Karpas-422 (cell line): Measurements from ENCODE around the gene GALNT1. TPM values are rescaled to one million over a fixed set of nuclear protein-coding genes. Genes with fewer than 3 reads are reported as not detected.

Source experiments
- DNase-seq: peaks from one replicate; pipeline ENCODE4 v3.0.0-alpha.2; 2015
- H2AFZ ChIP-seq: fragments of 200-600 bp; sonication (generic); 2 replicates; pipeline ENCODE4 v1.6.1; 2014; ENCODE audit warnings: antibody characterized with exemption, low read length, mixed read lengths
- H3K27ac ChIP-seq: fragments of 200-600 bp; sonication (generic); 2 replicates; pipeline ENCODE4 v1.5.1; 2014; ENCODE audit warnings: mild to moderate bottlenecking, low read length, moderate library complexity
- H3K27me3 ChIP-seq: fragments of 200-600 bp; sonication (generic); 2 replicates; pipeline ENCODE4 v1.6.1; 2014; ENCODE audit warnings: low read length, mixed read lengths
- H3K36me3 ChIP-seq: fragments of 200-600 bp; sonication (generic); 2 replicates; pipeline ENCODE4 v1.6.1; 2014; ENCODE audit warnings: low read length, mixed read lengths; ENCODE audit not compliant: insufficient read depth
- H3K4me1 ChIP-seq: fragments of 200-600 bp; sonication (generic); 2 replicates; pipeline ENCODE4 v1.6.1; 2014; ENCODE audit warnings: mild to moderate bottlenecking, low read length, mixed read lengths
- H3K4me2 ChIP-seq: fragments of 200-600 bp; sonication (generic); 2 replicates; pipeline ENCODE4 v1.6.1; 2014; ENCODE audit warnings: low read length, low read depth, mild to moderate bottlenecking; ENCODE audit not compliant: poor library complexity, severe bottlenecking
- H3K4me3 ChIP-seq: fragments of 200-600 bp; sonication (generic); 2 replicates; pipeline ENCODE4 v1.5.1; 2014; ENCODE audit warnings: mild to moderate bottlenecking, antibody characterized with exemption, low read length, mixed read lengths
- H3K79me2 ChIP-seq: fragments of 200-600 bp; sonication (generic); 2 replicates; pipeline ENCODE4 v1.6.1; 2014; ENCODE audit warnings: mild to moderate bottlenecking, low read length, mixed read lengths
- H3K9ac ChIP-seq: fragments of 200-600 bp; sonication (generic); 2 replicates; pipeline ENCODE4 v1.6.0; 2014; ENCODE audit warnings: low read length
- H3K9me2 ChIP-seq: fragments of 200-600 bp; sonication (generic), shearing (Covaris generic); replicated peaks from 2 replicates; pipeline ENCODE4 v1.6.0; 2014; ENCODE audit warnings: mild to moderate bottlenecking, low read length, moderate library complexity; ENCODE audit not compliant: insufficient read depth
- H3K9me3 ChIP-seq: fragments of 300-700, 200-600 bp; sonication (generic); 2 replicates; pipeline ENCODE4 v1.6.1; 2014; ENCODE audit warnings: low read length, mixed read lengths
- H4K20me1 ChIP-seq: fragments of 200-600 bp; sonication (generic); 2 replicates; pipeline ENCODE4 v1.6.1; 2014; ENCODE audit warnings: mild to moderate bottlenecking, antibody characterized with exemption, low read length, low read depth; ENCODE audit not compliant: insufficient read depth
- total RNA-seq: library from RNA; depleted of rRNA; stranded (reverse); fragments of >200 nt; shearing (Covaris generic); gene quantifications from 2 replicates; pipeline ENCODE4 v1.2.3, GENCODE V29; 2014; ENCODE audit warnings: low replicate concordance

The GALNT1 gene
- total RNA-seq, 1 experiment from 2014 or later: 259 TPM

- H2AFZ ChIP-seq: no peak overlapping the region
- no peaks in the 10 kb centered on the region for H3K9me2 ChIP-seq
- H3K79me2 ChIP-seq: peaks cover 100% of the 10 kb centered on the region
- H3K27ac ChIP-seq: no peak overlapping the region
- peaks cover 79% of the 10 kb centered on the region for H3K4me1 ChIP-seq
- peaks cover 62% of the 10 kb centered on the region for H3K36me3 ChIP-seq
- no peaks in the 10 kb centered on the region for H3K9me3 ChIP-seq
- DNase-seq: no peak
- no peaks in the 10 kb centered on the region for H4K20me1 ChIP-seq
- H3K9ac ChIP-seq: no peak overlapping the region
- H3K4me2 ChIP-seq: no peak overlapping the region
- H3K4me3 ChIP-seq: no peak overlapping the region
- H3K27me3 ChIP-seq: no peaks in the 10 kb centered on the region
These were observed 39.2 kb downstream of the GALNT1 start for GRCh38 chr18:35620765-35621164.

DNA sequence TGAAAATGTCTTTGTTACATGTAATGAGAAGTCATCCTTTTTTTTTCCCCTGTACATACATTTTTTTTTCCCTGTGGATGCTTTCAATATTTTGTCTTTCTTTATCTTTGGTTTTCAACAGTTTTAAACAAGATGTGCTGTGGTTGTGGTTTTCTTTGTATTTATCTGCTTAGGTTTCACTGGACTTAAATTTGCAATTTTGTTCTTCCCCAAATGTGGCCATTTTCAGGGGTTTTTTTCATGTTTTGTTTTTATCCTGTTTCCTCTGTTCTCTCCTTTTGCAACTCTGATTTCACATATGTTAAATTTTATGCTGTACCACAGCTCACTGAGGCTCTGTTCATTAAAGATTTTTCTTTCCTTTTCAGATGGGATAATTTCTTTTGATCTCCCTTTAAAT is 41.7 kb downstream of the GALNT1 start:
- DNase-seq: no peak
- Histone ChIP-seq H3K4me2 (peak overlapping the region; percentile 6), H3K9me3 (peaks cover 8% of the 10 kb centered on the region; the same call in 1 of the 2 replicates), H3K9me2 (no peaks in the 10 kb centered on the region), H3K27ac (peak overlapping the region; percentile 24; the same call in 1 of the 2 replicates), H2AFZ (no peak overlapping the region), H4K20me1 (no peaks in the 10 kb centered on the region), H3K79me2 (peaks cover 100% of the 10 kb centered on the region), H3K27me3 (no peaks in the 10 kb centered on the region), H3K9ac (no peak overlapping the region), H3K4me1 (peaks cover 55% of the 10 kb centered on the region), H3K36me3 (peaks cover 82% of the 10 kb centered on the region), H3K4me3 (no peak overlapping the region; the same call in 1 of the 2 replicates)

- Histone ChIP-seq H3K4me1 (peaks cover 46% of the 10 kb centered on the region), H3K9me3 (peaks cover 8% of the 10 kb centered on the region; the same call in 1 of the 2 replicates), H3K27ac (no peak overlapping the region), H3K9ac (no peak overlapping the region), H3K79me2 (peaks cover 92% of the 10 kb centered on the region), H3K9me2 (no peaks in the 10 kb centered on the region), H3K27me3 (no peaks in the 10 kb centered on the region), H3K36me3 (peaks cover 74% of the 10 kb centered on the region), H2AFZ (no peak overlapping the region), H4K20me1 (no peaks in the 10 kb centered on the region), H3K4me2 (no peak overlapping the region), H3K4me3 (no peak overlapping the region)
- DNase-seq: no peak
These were observed 42.6 kb downstream of the GALNT1 start for GRCh38 chr18:35624146-35624545.

DNA sequence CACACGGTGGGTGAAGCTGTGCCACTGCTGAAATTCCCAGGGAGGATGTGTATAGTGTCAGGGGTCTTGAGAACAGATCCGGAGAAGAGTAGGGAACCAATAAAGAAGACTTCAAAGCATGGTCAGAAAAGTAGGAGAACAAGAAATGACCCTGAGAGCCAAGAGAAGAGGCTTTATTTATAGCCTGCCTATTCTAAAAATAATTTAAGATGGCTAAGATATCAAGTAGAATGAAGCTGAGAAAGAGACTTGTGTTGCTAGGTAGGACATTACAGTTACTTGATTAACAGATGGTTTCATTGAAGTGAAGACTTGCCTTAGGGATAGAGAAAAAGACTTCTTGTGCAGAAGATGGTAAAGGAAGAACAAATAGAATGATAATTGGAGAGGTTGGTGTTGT is 43.7 kb downstream of the GALNT1 start:
- Histone ChIP-seq H3K4me2 (no peak overlapping the region), H3K4me1 (peaks cover 36% of the 10 kb centered on the region), H3K4me3 (no peak overlapping the region), H3K79me2 (peaks cover 82% of the 10 kb centered on the region), H4K20me1 (no peaks in the 10 kb centered on the region), H3K9ac (no peak overlapping the region), H3K36me3 (peaks cover 64% of the 10 kb centered on the region), H3K27ac (no peak overlapping the region), H3K9me2 (no peaks in the 10 kb centered on the region), H3K9me3 (peaks cover 8% of the 10 kb centered on the region; the same call in 1 of the 2 replicates), H3K27me3 (no peaks in the 10 kb centered on the region), H2AFZ (no peak overlapping the region)
- no peak for DNase-seq

GRCh38 chr18:35633761-35634160 is 52.2 kb downstream of the GALNT1 start:
- H3K4me3 ChIP-seq: no peak overlapping the region
- H3K27ac ChIP-seq: no peak overlapping the region
- H3K27me3 ChIP-seq: no peaks in the 10 kb centered on the region
- H2AFZ ChIP-seq: no peak overlapping the region
- H3K4me1 ChIP-seq: peaks cover 4% of the 10 kb centered on the region; the same call in 1 of the 2 replicates
- H3K36me3 ChIP-seq: peaks cover 43% of the 10 kb centered on the region
- no peak overlapping the region for H3K9ac ChIP-seq
- peaks cover 56% of the 10 kb centered on the region for H3K79me2 ChIP-seq
- H4K20me1 ChIP-seq: no peaks in the 10 kb centered on the region
- no peak overlapping the region for H3K4me2 ChIP-seq
- no peak for DNase-seq
- no peaks in the 10 kb centered on the region for H3K9me2 ChIP-seq
- H3K9me3 ChIP-seq: peaks cover 2% of the 10 kb centered on the region; the same call in 1 of the 2 replicates

DNA sequence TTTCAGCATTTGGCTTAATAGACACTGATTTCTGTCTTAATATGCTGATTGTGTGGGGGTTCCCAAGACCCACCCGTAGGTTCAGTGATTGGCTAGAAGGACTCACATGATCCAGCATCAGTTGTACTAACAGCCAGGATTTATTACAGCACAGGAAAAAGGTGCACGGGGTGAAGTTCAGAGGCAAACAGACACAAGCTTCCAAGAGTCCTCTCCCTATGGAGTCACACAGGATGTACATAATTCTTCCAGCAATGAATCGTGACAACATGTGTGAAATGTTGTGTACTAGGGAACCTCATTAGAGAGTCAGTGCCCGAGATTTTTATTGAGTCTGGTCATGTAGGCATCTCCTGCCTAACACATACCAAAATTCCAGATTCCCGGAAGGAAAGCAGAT is 52.8 kb downstream of the GALNT1 start:
- peaks cover 62% of the 10 kb centered on the region for H3K79me2 ChIP-seq
- peaks cover 2% of the 10 kb centered on the region; the same call in 1 of the 2 replicates for H3K9me3 ChIP-seq

GRCh38 chr18:35635170-35635569 is 53.6 kb downstream of the GALNT1 start:
- no peak overlapping the region for H3K4me3 ChIP-seq
- peaks cover 51% of the 10 kb centered on the region for H3K36me3 ChIP-seq
- peaks cover 70% of the 10 kb centered on the region for H3K79me2 ChIP-seq
- no peaks in the 10 kb centered on the region for H3K9me2 ChIP-seq
- 0 out of 2 replicates have a peak overlapping the region, but pooled peaks have one; percentile 4 for H3K27ac ChIP-seq
- H3K27me3 ChIP-seq: no peaks in the 10 kb centered on the region
- H3K4me2 ChIP-seq: no peak overlapping the region
- peaks cover 2% of the 10 kb centered on the region; the same call in 1 of the 2 replicates for H3K9me3 ChIP-seq
- H2AFZ ChIP-seq: no peak overlapping the region
- H3K4me1 ChIP-seq: peaks cover 6% of the 10 kb centered on the region; the same call in 1 of the 2 replicates
- H3K9ac ChIP-seq: no peak overlapping the region
- DNase-seq: no peak
- no peaks in the 10 kb centered on the region for H4K20me1 ChIP-seq

More for the DNA sequence above, 52.8 kb downstream of the GALNT1 start:
- Histone ChIP-seq H3K4me2 (no peak overlapping the region), H4K20me1 (no peaks in the 10 kb centered on the region), H3K9me2 (no peaks in the 10 kb centered on the region), H2AFZ (no peak overlapping the region), H3K36me3 (peaks cover 48% of the 10 kb centered on the region), H3K4me1 (peaks cover 4% of the 10 kb centered on the region; the same call in 1 of the 2 replicates), H3K9ac (no peak overlapping the region), H3K27me3 (no peaks in the 10 kb centered on the region), H3K27ac (no peak overlapping the region), H3K4me3 (no peak overlapping the region)
- no peak for DNase-seq

GRCh38 chr18:35637227-35637626 is 55.7 kb downstream of the GALNT1 start:
- H3K4me1 ChIP-seq: peaks cover 20% of the 10 kb centered on the region
- peaks cover 91% of the 10 kb centered on the region for H3K79me2 ChIP-seq
- no peak overlapping the region for H2AFZ ChIP-seq
- no peaks in the 10 kb centered on the region for H3K9me2 ChIP-seq
- no peak overlapping the region for H3K9ac ChIP-seq
- no peak overlapping the region for H3K27ac ChIP-seq
- peaks cover 2% of the 10 kb centered on the region; the same call in 1 of the 2 replicates for H3K9me3 ChIP-seq
- no peaks in the 10 kb centered on the region for H3K27me3 ChIP-seq
- H4K20me1 ChIP-seq: no peaks in the 10 kb centered on the region
- H3K4me3 ChIP-seq: no peak overlapping the region
- H3K36me3 ChIP-seq: peaks cover 63% of the 10 kb centered on the region
- no peak overlapping the region for H3K4me2 ChIP-seq
- no peak for DNase-seq
